Stimulated activated CD8-positive, alpha-beta memory T cell treated with anti-CD3 and anti-CD28 coated beads, Interleukin-2, amount 100 ng/mL, for 1 hour (primary cell): ENCODE measurements around the gene GOLIM4.

Experiments used
- DNase-seq, 2 donors: peaks; one replicate each; pipeline ENCODE4 v3.0.0-alpha.2; 2020; ENCODE audit warnings: low read depth in 2 of 2

Gene GOLIM4

GRCh38 chr3:167998253-167998652 is 97.5 kb downstream of the GOLIM4 start:
- no peak for DNase-seq

- no peak for DNase-seq
Observed at GRCh38 chr3:167996514-167996913, 99.2 kb downstream of the GOLIM4 start.

- no peak for DNase-seq
Observed at GRCh38 chr3:167992381-167992780, 103.3 kb downstream of the GOLIM4 start.

- no peak for DNase-seq
Observed at GRCh38 chr3:167991213-167991612, 104.5 kb downstream of the GOLIM4 start.

- no peak for DNase-seq
Observed at GRCh38 chr3:167989999-167990398, 105.7 kb downstream of the GOLIM4 start.

GRCh38 chr3:167989066-167989465 is 106.7 kb downstream of the GOLIM4 start:
- no peak for DNase-seq

GRCh38 chr3:167983583-167983982 is 112.1 kb downstream of the GOLIM4 start:
- DNase-seq: no peak

GRCh38 chr3:167978486-167978885 is 117.2 kb downstream of the GOLIM4 start:
- no peak for DNase-seq

GRCh38 chr3:167978071-167978470 is 117.7 kb downstream of the GOLIM4 start:
- no peak for DNase-seq

- no peak for DNase-seq
Observed at GRCh38 chr3:167976516-167977361, 119.0 kb downstream of the GOLIM4 start.

GRCh38 chr3:167973901-167974300 is 121.8 kb downstream of the GOLIM4 start:
- DNase-seq: no peak

- DNase-seq: no peak
Observed at GRCh38 chr3:167973046-167973445, 122.7 kb downstream of the GOLIM4 start.

- no peak for DNase-seq
Observed at GRCh38 chr3:167972502-167972901, 123.2 kb downstream of the GOLIM4 start.

- no peak for DNase-seq
Observed at GRCh38 chr3:167969548-167969947, 126.2 kb downstream of the GOLIM4 start.

GRCh38 chr3:167967257-167968036 is 128.3 kb downstream of the GOLIM4 start:
- no peak for DNase-seq
